Nephron (organoid): ENCODE results near the gene CORO6.

ENCODE experiments used
- H3K27ac Mint-ChIP-seq, 3 experiments: 2 replicates each; pipeline ENCODE4 v1.8.0; 2020; ENCODE audit warnings: mixed read lengths in 3 of 3, mild to moderate bottlenecking in 2 of 3, moderate library complexity in 1 of 3
- H3K27me3 Mint-ChIP-seq: 2 replicates; pipeline ENCODE4 v1.8.0; 2021; ENCODE audit warnings: low read depth, mild to moderate bottlenecking, moderate library complexity, mixed read lengths
- H3K36me3 Mint-ChIP-seq: 2 replicates; pipeline ENCODE4 v1.8.0; 2020; ENCODE audit warnings: low read depth, mixed read lengths
- H3K4me1 Mint-ChIP-seq: 2 replicates; pipeline ENCODE4 v1.8.0; 2020; ENCODE audit warnings: mixed read lengths
- H3K4me3 Mint-ChIP-seq, 3 experiments: 2 replicates each; pipeline ENCODE4 v1.8.0; 2020; ENCODE audit warnings: mild to moderate bottlenecking in 3 of 3, mixed read lengths in 3 of 3, moderate library complexity in 2 of 3
- H3K9me3 Mint-ChIP-seq: 2 replicates; pipeline ENCODE4 v1.8.0; 2020; ENCODE audit warnings: mixed read lengths
- CTCF ChIP-seq, 3 experiments: fragments of 200-600 bp; sonication (generic); IDR thresholded peaks; one replicate each; pipeline ENCODE4 v1.5.0; 2021; ENCODE audit warnings: antibody characterized with exemption in 3 of 3; ENCODE audit not compliant: unreplicated experiment in 3 of 3

Gene CORO6

GRCh38 chr17:29633886-29634285 lies 11.2 kb upstream of the CORO6 start:
- H3K4me3 Mint-ChIP-seq, result no peak overlapping the region
- H3K9me3 Mint-ChIP-seq, result no peaks in the 10 kb centered on the region

GRCh38 chr17:29630630-29631193 lies 8.0 kb upstream of the CORO6 start:
- H3K36me3 Mint-ChIP-seq, result peaks cover 32% of the 10 kb centered on the region
- no peak for TF ChIP-seq CTCF (IDR thresholded peaks at IDR 0.05; ENCODE audit: unreplicated experiment in 3 of 3)
- H3K4me3 Mint-ChIP-seq, result no peak overlapping the region
- no peak overlapping the region for H3K27ac Mint-ChIP-seq
- no peaks in the 10 kb centered on the region for H3K9me3 Mint-ChIP-seq
- H3K27me3 Mint-ChIP-seq, result peaks cover 6% of the 10 kb centered on the region
- H3K4me1 Mint-ChIP-seq, result no peaks in the 10 kb centered on the region

More at GRCh38 chr17:29633886-29634285, 11.2 kb upstream of the CORO6 start:
- TF ChIP-seq CTCF (IDR thresholded peaks at IDR 0.05; ENCODE audit: unreplicated experiment in 3 of 3), result no peak
- peaks cover 39% of the 10 kb centered on the region for H3K36me3 Mint-ChIP-seq
- H3K27me3 Mint-ChIP-seq, result peaks cover 6% of the 10 kb centered on the region
- no peak overlapping the region for H3K27ac Mint-ChIP-seq
- H3K4me1 Mint-ChIP-seq, result no peaks in the 10 kb centered on the region

- Mint-ChIP-seq H3K9me3 (no peaks in the 10 kb centered on the region), H3K4me3 (no peak overlapping the region), H3K27ac (no peak overlapping the region), H3K36me3 (peaks cover 25% of the 10 kb centered on the region), H3K27me3 (peaks cover 6% of the 10 kb centered on the region), H3K4me1 (no peaks in the 10 kb centered on the region)
- TF ChIP-seq CTCF (IDR thresholded peaks at IDR 0.05; ENCODE audit: unreplicated experiment in 3 of 3), result no peak
These were observed 7.1 kb upstream of the CORO6 start for GRCh38 chr17:29629839-29630238.

- Mint-ChIP-seq H3K27me3 (peaks cover 13% of the 10 kb centered on the region), H3K9me3 (no peaks in the 10 kb centered on the region), H3K4me1 (no peaks in the 10 kb centered on the region), H3K4me3 (no peak overlapping the region), H3K36me3 (peaks cover 20% of the 10 kb centered on the region), H3K27ac (no peak overlapping the region)
- TF ChIP-seq CTCF (IDR thresholded peaks at IDR 0.05; ENCODE audit: unreplicated experiment in 3 of 3), result no peak
These were observed 5.9 kb upstream of the CORO6 start for GRCh38 chr17:29628644-29629043.

GRCh38 chr17:29627951-29628350 lies 5.2 kb upstream of the CORO6 start:
- Mint-ChIP-seq H3K27me3 (peaks cover 17% of the 10 kb centered on the region), H3K4me3 (no peak overlapping the region), H3K36me3 (peaks cover 20% of the 10 kb centered on the region), H3K4me1 (no peaks in the 10 kb centered on the region), H3K9me3 (no peaks in the 10 kb centered on the region), H3K27ac (no peak overlapping the region)
- TF ChIP-seq CTCF (IDR thresholded peaks at IDR 0.05; ENCODE audit: unreplicated experiment in 3 of 3), result no peak

GRCh38 chr17:29625037-29625750 lies 2.5 kb upstream of the CORO6 start:
- Mint-ChIP-seq H3K4me1 (peaks cover 4% of the 10 kb centered on the region), H3K4me3 (no peak overlapping the region), H3K9me3 (no peaks in the 10 kb centered on the region), H3K36me3 (peaks cover 5% of the 10 kb centered on the region), H3K27ac (no peak overlapping the region), H3K27me3 (peaks cover 38% of the 10 kb centered on the region)
- TF ChIP-seq CTCF (IDR thresholded peaks at IDR 0.05; ENCODE audit: unreplicated experiment in 3 of 3), result no peak
